Measurements from ENCODE around the gene SMCO1.

DNA sequence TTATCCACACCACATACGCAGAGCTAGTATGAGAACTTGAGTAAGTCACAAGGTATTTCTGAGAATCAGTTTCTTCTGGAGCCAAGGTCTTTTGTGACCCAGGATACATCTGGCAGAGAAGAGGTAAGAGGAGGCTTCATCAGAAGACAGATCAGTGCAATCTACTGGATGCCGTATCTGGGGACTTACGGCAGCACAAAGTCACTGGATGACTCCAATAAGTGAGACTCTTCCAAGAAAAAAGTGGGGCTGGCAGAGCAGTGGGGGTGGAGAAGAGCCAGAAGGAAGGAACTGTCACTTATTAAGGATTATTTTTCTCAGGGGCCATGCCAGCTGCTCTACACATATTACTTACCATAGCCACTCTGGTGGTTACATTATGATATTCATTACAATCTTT, 51.3 kb downstream of the SMCO1 start:
- TF ChIP-seq, protein P1, sequence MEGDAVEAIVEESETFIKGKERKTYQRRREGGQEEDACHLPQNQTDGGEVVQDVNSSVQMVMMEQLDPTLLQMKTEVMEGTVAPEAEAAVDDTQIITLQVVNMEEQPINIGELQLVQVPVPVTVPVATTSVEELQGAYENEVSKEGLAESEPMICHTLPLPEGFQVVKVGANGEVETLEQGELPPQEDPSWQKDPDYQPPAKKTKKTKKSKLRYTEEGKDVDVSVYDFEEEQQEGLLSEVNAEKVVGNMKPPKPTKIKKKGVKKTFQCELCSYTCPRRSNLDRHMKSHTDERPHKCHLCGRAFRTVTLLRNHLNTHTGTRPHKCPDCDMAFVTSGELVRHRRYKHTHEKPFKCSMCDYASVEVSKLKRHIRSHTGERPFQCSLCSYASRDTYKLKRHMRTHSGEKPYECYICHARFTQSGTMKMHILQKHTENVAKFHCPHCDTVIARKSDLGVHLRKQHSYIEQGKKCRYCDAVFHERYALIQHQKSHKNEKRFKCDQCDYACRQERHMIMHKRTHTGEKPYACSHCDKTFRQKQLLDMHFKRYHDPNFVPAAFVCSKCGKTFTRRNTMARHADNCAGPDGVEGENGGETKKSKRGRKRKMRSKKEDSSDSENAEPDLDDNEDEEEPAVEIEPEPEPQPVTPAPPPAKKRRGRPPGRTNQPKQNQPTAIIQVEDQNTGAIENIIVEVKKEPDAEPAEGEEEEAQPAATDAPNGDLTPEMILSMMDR (IDR thresholded peaks at IDR 0.05), result no peak
- TF ChIP-seq POLR2AphosphoS5 (IDR thresholded peaks at IDR 0.05), result no peak
- TF ChIP-seq EP300 (IDR thresholded peaks at IDR 0.05), result no peak

All from gastroesophageal sphincter (tissue), 3 donors.